Measurements from ENCODE around the gene CRY1. TPM values are rescaled to one million over a fixed set of nuclear protein-coding genes. Genes with fewer than 3 reads are reported as not detected.

Gene CRY1
- total and polyA plus RNA-seq, 9 of the 15 experiments (the other 6 are each of a cell fraction or from before 2014, with no cell fraction given) = 8.7 to 33.3 (median 25.2) TPM

- TF ChIP-seq BCLAF1 (IDR thresholded peaks at IDR 0.05; ENCODE audit: borderline replicate concordance in 1 of 2, control insufficient read depth in 1 of 2, low read depth in 2 of 2, low read length in 1 of 2) (no peak), TAF9B (IDR thresholded peaks at IDR 0.05; ENCODE audit: partially characterized antibody) (peak; percentile 27), HNRNPL (IDR thresholded peaks at IDR 0.05; ENCODE audit: low read depth, low read length) (no peak), CREBBP (IDR thresholded peaks at IDR 0.05; ENCODE audit: low read depth, low read length) (no peak), ZNF518B (CRISPR knock-in tag; IDR thresholded peaks at IDR 0.05) (no peak), DPF2 (IDR thresholded peaks at IDR 0.05) (peak; percentile 72), GTF2E2 (tag; IDR thresholded peaks at IDR 0.05) (no peak), ESRRA (IDR thresholded peaks at IDR 0.05; ENCODE audit: borderline replicate concordance, low read depth) (peak; percentile 41; the same call in 1 of the 2 replicates), NCOA1 (IDR thresholded peaks at IDR 0.05; ENCODE audit: low read depth) (no peak), CEBPZ (IDR thresholded peaks at IDR 0.05; ENCODE audit: borderline replicate concordance, low read depth, low read length) (no peak), RBM14 (IDR thresholded peaks at IDR 0.05; ENCODE audit: borderline replicate concordance, insufficient read depth, low read depth, low read length) (no peak), TRIM25 (IDR thresholded peaks at IDR 0.05; ENCODE audit: borderline replicate concordance) (no peak), TOE1 (IDR thresholded peaks at IDR 0.05; ENCODE audit: borderline replicate concordance) (no peak), TOE1 (CRISPR knock-in tag; IDR thresholded peaks at IDR 0.05; ENCODE audit: borderline replicate concordance, low read depth) (no peak), ZBTB1 (CRISPR knock-in tag; IDR thresholded peaks at IDR 0.05; ENCODE audit: borderline replicate concordance, low read depth) (no peak)
Observed at GRCh38 chr12:106975993-106976658, 117.2 kb downstream of the CRY1 start (continued).

Measured in K562 (cell line).